ENCODE data around the gene MAP2K5. TPM values are rescaled to one million over a fixed set of nuclear protein-coding genes. Genes with fewer than 3 reads are reported as not detected.

MAP2K5 gene
- polyA plus RNA-seq, 1 donor from 2014 or later, result 12.1 TPM

- Histone ChIP-seq H2AFZ (ENCODE audit: low read depth, low read length) (no peak overlapping the region), H3K27ac (ENCODE audit: low read length) (no peak overlapping the region), H3K9me3 (ENCODE audit: low read length) (no peaks in the 10 kb centered on the region)
Measured at GRCh38 chr15:67594770-67595169, 52.3 kb downstream of the MAP2K5 start.

GRCh38 chr15:67595572-67595971 is 53.1 kb downstream of the MAP2K5 start:
- no peak overlapping the region for H3K27ac ChIP-seq (ENCODE audit: low read length)
- no peaks in the 10 kb centered on the region for H3K9me3 ChIP-seq (ENCODE audit: low read length)
- H3K27me3 ChIP-seq (ENCODE audit: insufficient read depth, low read depth, low read length), result no peaks in the 10 kb centered on the region
- no peaks in the 10 kb centered on the region for H3K9me2 ChIP-seq (ENCODE audit: insufficient read depth, low read length)
- no peaks in the 10 kb centered on the region for H3K79me2 ChIP-seq (replicated peaks; ENCODE audit: insufficient read depth, low read length)
- no peak overlapping the region for H3K4me2 ChIP-seq (ENCODE audit: low read length)
- no peak overlapping the region for H2AFZ ChIP-seq (ENCODE audit: low read depth, low read length)
- H3K9ac ChIP-seq (ENCODE audit: low read length), result no peak overlapping the region
- H4K20me1 ChIP-seq (ENCODE audit: insufficient read depth), result no peaks in the 10 kb centered on the region
- H3K4me3 ChIP-seq (ENCODE audit: low read length), result no peak overlapping the region
- peaks cover 5% of the 10 kb centered on the region for H3F3A ChIP-seq (ENCODE audit: insufficient read depth, low read length, poor library complexity, severe bottlenecking)
- H3K36me3 ChIP-seq (ENCODE audit: insufficient read depth, low read length), result no peaks in the 10 kb centered on the region
- TF ChIP-seq REST (IDR thresholded peaks at IDR 0.05; ENCODE audit: borderline replicate concordance) (no peak), MXI1 (conservative IDR thresholded peaks at IDR 0.05; ENCODE audit: poor library complexity, severe bottlenecking) (no peak), TAF1 (IDR thresholded peaks at IDR 0.05; ENCODE audit: low read depth) (no peak), RAD21 (conservative IDR thresholded peaks at IDR 0.05) (no peak), POLR2AphosphoS5 (IDR thresholded peaks at IDR 0.05) (no peak), EP300 (conservative IDR thresholded peaks at IDR 0.05; ENCODE audit: poor library complexity, severe bottlenecking) (no peak), EZH2 (IDR thresholded peaks at IDR 0.05; ENCODE audit: borderline replicate concordance, insufficient read depth, low read length, poor library complexity, severe bottlenecking) (no peak)

More at GRCh38 chr15:67594770-67595169, 52.3 kb downstream of the MAP2K5 start:
- Histone ChIP-seq H3K36me3 (ENCODE audit: insufficient read depth, low read length) (no peaks in the 10 kb centered on the region), H3F3A (ENCODE audit: insufficient read depth, low read length, poor library complexity, severe bottlenecking) (peaks cover 5% of the 10 kb centered on the region), H3K9ac (ENCODE audit: low read length) (no peak overlapping the region), H4K20me1 (ENCODE audit: insufficient read depth) (no peaks in the 10 kb centered on the region), H3K27me3 (ENCODE audit: insufficient read depth, low read depth, low read length) (no peaks in the 10 kb centered on the region), H3K9me2 (ENCODE audit: insufficient read depth, low read length) (no peaks in the 10 kb centered on the region), H3K4me3 (ENCODE audit: low read length) (no peak overlapping the region), H3K79me2 (replicated peaks; ENCODE audit: insufficient read depth, low read length) (no peaks in the 10 kb centered on the region), H3K4me2 (ENCODE audit: low read length) (no peak overlapping the region)
- TF ChIP-seq CTCF (IDR thresholded peaks at IDR 0.05; ENCODE audit: poor library complexity, severe bottlenecking) (no peak), MXI1 (conservative IDR thresholded peaks at IDR 0.05; ENCODE audit: poor library complexity, severe bottlenecking) (no peak), EZH2 (IDR thresholded peaks at IDR 0.05; ENCODE audit: borderline replicate concordance, insufficient read depth, low read length, poor library complexity, severe bottlenecking) (no peak), TAF1 (IDR thresholded peaks at IDR 0.05; ENCODE audit: low read depth) (no peak), RAD21 (conservative IDR thresholded peaks at IDR 0.05) (no peak), REST (IDR thresholded peaks at IDR 0.05; ENCODE audit: borderline replicate concordance) (no peak), EP300 (conservative IDR thresholded peaks at IDR 0.05; ENCODE audit: poor library complexity, severe bottlenecking) (no peak), POLR2AphosphoS5 (IDR thresholded peaks at IDR 0.05) (no peak), SMC3 (conservative IDR thresholded peaks at IDR 0.05; ENCODE audit: poor library complexity) (no peak)
